ENCODE data around the gene STKLD1.

Gene STKLD1

GRCh38 chr9:133402689-133403088 is 26.5 kb downstream of the STKLD1 start:
- in situ Hi-C loops (cut with HindIII; ENCODE audit: low pct_unique_long_range_greater_than_20kb, low sequenced_read_pairs): no loop called here

GRCh38 chr9:133403766-133404453 is 27.7 kb downstream of the STKLD1 start:
- in situ Hi-C loops (cut with HindIII; ENCODE audit: low pct_unique_long_range_greater_than_20kb, low sequenced_read_pairs): no loop called here
- no peak for TF ChIP-seq JUND (IDR thresholded peaks at IDR 0.05; ENCODE audit: low read depth)
- DNase-seq (ENCODE audit: low read depth in 1 of 2, low spot score in 1 of 2): peak; percentile 89 to 91

More at GRCh38 chr9:133402689-133403088, 26.5 kb downstream of the STKLD1 start:
- no peak for DNase-seq (ENCODE audit: low read depth in 1 of 2, low spot score in 1 of 2)
- no peak for TF ChIP-seq JUND (IDR thresholded peaks at IDR 0.05; ENCODE audit: low read depth)

GRCh38 chr9:133404454-133405002 is 28.4 kb downstream of the STKLD1 start:
- TF ChIP-seq JUND (IDR thresholded peaks at IDR 0.05; ENCODE audit: low read depth): no peak
- no peak for DNase-seq (ENCODE audit: low read depth in 1 of 2, low spot score in 1 of 2)
- in situ Hi-C loops (cut with HindIII; ENCODE audit: low pct_unique_long_range_greater_than_20kb, low sequenced_read_pairs): no loop called here

- TF ChIP-seq JUND (IDR thresholded peaks at IDR 0.05; ENCODE audit: low read depth): no peak
- in situ Hi-C loops (cut with HindIII; ENCODE audit: low pct_unique_long_range_greater_than_20kb, low sequenced_read_pairs): no loop called here
- no peak for DNase-seq (ENCODE audit: low read depth in 1 of 2, low spot score in 1 of 2)
Measured at GRCh38 chr9:133405508-133406438, 29.6 kb downstream of the STKLD1 start.

GRCh38 chr9:133406480-133407307 is 30.5 kb downstream of the STKLD1 start:
- no peak for TF ChIP-seq JUND (IDR thresholded peaks at IDR 0.05; ENCODE audit: low read depth)
- in situ Hi-C loops (cut with HindIII; ENCODE audit: low pct_unique_long_range_greater_than_20kb, low sequenced_read_pairs): no loop called here
- DNase-seq (ENCODE audit: low read depth in 1 of 2, low spot score in 1 of 2): peak; percentile 83 to 87

- DNase-seq (ENCODE audit: low read depth in 1 of 2, low spot score in 1 of 2): no peak
- TF ChIP-seq JUND (IDR thresholded peaks at IDR 0.05; ENCODE audit: low read depth): no peak
- in situ Hi-C loops (cut with HindIII; ENCODE audit: low pct_unique_long_range_greater_than_20kb, low sequenced_read_pairs): no loop called here
Measured at GRCh38 chr9:133408042-133408441, 31.9 kb downstream of the STKLD1 start.

GRCh38 chr9:133415170-133415569 is 39.0 kb downstream of the STKLD1 start:
- in situ Hi-C loops (cut with HindIII; ENCODE audit: low pct_unique_long_range_greater_than_20kb, low sequenced_read_pairs): no loop called here
- DNase-seq (ENCODE audit: low read depth in 1 of 2, low spot score in 1 of 2): no peak
- TF ChIP-seq JUND (IDR thresholded peaks at IDR 0.05; ENCODE audit: low read depth): no peak

- in situ Hi-C loops (cut with HindIII; ENCODE audit: low pct_unique_long_range_greater_than_20kb, low sequenced_read_pairs): no loop called here
- peak; percentile 71 to 90 for DNase-seq (ENCODE audit: low read depth in 1 of 2, low spot score in 1 of 2)
- TF ChIP-seq JUND (IDR thresholded peaks at IDR 0.05; ENCODE audit: low read depth): no peak
Measured at GRCh38 chr9:133417541-133418461, 41.6 kb downstream of the STKLD1 start, which contains the start of gene REXO4. Gene REXO4, minus strand, starts transcription at chr9:133418010. Its CDS starts 166 bp downstream, at chr9:133417844.

- in situ Hi-C loops (cut with HindIII; ENCODE audit: low pct_unique_long_range_greater_than_20kb, low sequenced_read_pairs): no loop called here
- DNase-seq (ENCODE audit: low read depth in 1 of 2, low spot score in 1 of 2): no peak
- no peak for TF ChIP-seq JUND (IDR thresholded peaks at IDR 0.05; ENCODE audit: low read depth)
Measured at GRCh38 chr9:133419005-133419404, 42.8 kb downstream of the STKLD1 start.

GRCh38 chr9:133420392-133420827 is 44.2 kb downstream of the STKLD1 start:
- TF ChIP-seq JUND (IDR thresholded peaks at IDR 0.05; ENCODE audit: low read depth): no peak
- in situ Hi-C loops (cut with HindIII; ENCODE audit: low pct_unique_long_range_greater_than_20kb, low sequenced_read_pairs): no loop called here
- peak in 1 of 2 experiments; percentile 37 for DNase-seq (ENCODE audit: low read depth in 1 of 2, low spot score in 1 of 2)

Data from T47D (cell line).